Endothelial cell of umbilical vein (primary cell): Measurements from ENCODE around the gene CSGALNACT2. TPM values are rescaled to one million over a fixed set of nuclear protein-coding genes. Genes with fewer than 3 reads are reported as not detected.

Experiments used
- BruUV-seq: library from RNA; stranded (reverse); fragments of 400-500 nt; replicated peaks from 2 replicates; lab custom pipeline; 2021; lab: Mats Ljungman, UMichigan
- CTCF ChIA-PET: fragments of 300-600, 350-600 bp; sonication (Branson Sonifier 250); formaldehyde crosslinking; loops from one replicate; lab custom pipeline; 2021; ENCODE audit warnings: antibody characterized with exemption, inconsistent platforms; lab: Charles Lee
- POLR2A ChIA-PET: fragments of 300-600, 350-600 bp; sonication (Branson Sonifier 250); formaldehyde crosslinking; loops from one replicate; lab custom pipeline; 2021; ENCODE audit warnings: antibody characterized with exemption, inconsistent platforms; lab: Charles Lee
- DNase-seq: peaks from one replicate; pipeline ENCODE4 v3.0.0-alpha.2; 2011; ENCODE audit warnings: low read depth, low spot score
- FAIRE-seq: peaks from 2 replicates; lab custom pipeline; 2011; peaks lifted over from hg19 to GRCh38; lab: Jason Lieb, UNC
- H2AFZ ChIP-seq: 2 replicates; pipeline ENCODE4 v1.6.0; 2012; ENCODE audit warnings: low read depth, low read length, control low read depth, inconsistent platforms
- H3K27ac ChIP-seq: 2 replicates; pipeline ENCODE4 v1.5.1; 2011; ENCODE audit warnings: low read depth, mild to moderate bottlenecking, control low read depth, low read length, moderate library complexity; ENCODE audit not compliant: insufficient read depth
- H3K27me3 ChIP-seq, 2 experiments: 2 replicates each; pipeline versions ENCODE4 v1.6.0 to v1.6.1; 2011; ENCODE audit warnings: low read length in 2 of 2, mixed read lengths in 1 of 2; ENCODE audit not compliant: control insufficient read depth in 2 of 2, insufficient read depth in 2 of 2
- H3K36me3 ChIP-seq, 2 experiments: 2 replicates in 1 of 2; 3 replicates in 1 of 2; pipeline ENCODE4 v1.5.1; 2011; ENCODE audit warnings: low read length in 2 of 2, mild to moderate bottlenecking in 1 of 2, moderate library complexity in 1 of 2; ENCODE audit not compliant: control insufficient read depth in 2 of 2, insufficient read depth in 2 of 2; ENCODE audit errors: extremely low read depth in 1 of 2
- H3K4me1 ChIP-seq: 3 replicates; pipeline ENCODE4 v1.5.1; 2011; ENCODE audit warnings: mild to moderate bottlenecking, low read length; ENCODE audit not compliant: control insufficient read depth, insufficient read depth; ENCODE audit errors: extremely low read depth
- H3K4me2 ChIP-seq: 2 replicates; pipeline ENCODE4 v1.6.1; 2011; ENCODE audit warnings: low read length, control low read depth, mixed read lengths; ENCODE audit not compliant: insufficient read depth
- H3K4me3 ChIP-seq, 3 experiments: fragments of 200-600 bp in 1 of 3; sonication (generic), shearing (Covaris generic) in 1 of 3; replicated peaks in 1 of 3; 2 replicates each; pipeline ENCODE4 v1.5.1; 2011 to 2016; ENCODE audit warnings: control low read depth in 3 of 3, low read length in 3 of 3, mild to moderate bottlenecking in 2 of 3, inconsistent platforms in 1 of 3, low read depth in 1 of 3, moderate library complexity in 1 of 3; ENCODE audit not compliant: insufficient read depth in 1 of 3
- H3K79me2 ChIP-seq: 2 replicates; pipeline ENCODE4 v1.6.0; 2012; ENCODE audit warnings: low read length, inconsistent platforms; ENCODE audit not compliant: control insufficient read depth, insufficient read depth
- H3K9ac ChIP-seq: replicated peaks from 2 replicates; pipeline ENCODE3; 2011; ENCODE audit warnings: low read length, control low read depth; ENCODE audit not compliant: insufficient read depth; ENCODE audit errors: extremely low read depth
- H3K9me1 ChIP-seq: replicated peaks from 3 replicates; pipeline ENCODE4 v1.6.0; 2011; ENCODE audit warnings: mild to moderate bottlenecking, low read length; ENCODE audit not compliant: control insufficient read depth, insufficient read depth; ENCODE audit errors: extremely low read depth
- H3K9me3 ChIP-seq: replicated peaks from 2 replicates; pipeline ENCODE4 v1.5.1; 2012; ENCODE audit warnings: low read length, inconsistent platforms; ENCODE audit not compliant: control insufficient read depth, insufficient read depth
- H4K20me1 ChIP-seq: replicated peaks from 2 replicates; pipeline ENCODE3; 2011; ENCODE audit warnings: mild to moderate bottlenecking, low read length; ENCODE audit not compliant: control insufficient read depth, insufficient read depth; ENCODE audit errors: extremely low read depth
- EZH2 ChIP-seq: IDR thresholded peaks from 2 replicates; pipeline ENCODE4 v1.6.1; 2012; ENCODE audit warnings: borderline replicate concordance, low read depth, mild to moderate bottlenecking, moderate library complexity, low read length, inconsistent platforms; ENCODE audit not compliant: severe bottlenecking
- FOS ChIP-seq: IDR thresholded peaks from 2 replicates; pipeline ENCODE4 v1.6.1; 2011; ENCODE audit warnings: mild to moderate bottlenecking, low read length, moderate library complexity, borderline replicate concordance; ENCODE audit not compliant: insufficient read depth
- GATA2 ChIP-seq: IDR thresholded peaks from 2 replicates; pipeline ENCODE4 v1.7.0; 2011; ENCODE audit warnings: low read depth, mild to moderate bottlenecking, moderate library complexity, mixed read lengths, low read length; ENCODE audit not compliant: insufficient read length, insufficient read depth
- JUN ChIP-seq: IDR thresholded peaks from 2 replicates; pipeline ENCODE4 v1.6.1; 2011; ENCODE audit warnings: borderline replicate concordance, low read depth; ENCODE audit not compliant: insufficient read length, insufficient read depth
- MAX ChIP-seq: IDR thresholded peaks from 2 replicates; pipeline ENCODE4 v1.6.1; 2011; ENCODE audit not compliant: insufficient read depth, insufficient read length
- MYC ChIP-seq: IDR thresholded peaks from one replicate; pipeline ENCODE4 v1.6.1; 2011; ENCODE audit warnings: mild to moderate bottlenecking, low read depth, low read length
- POLR2A ChIP-seq: IDR thresholded peaks from 2 replicates; pipeline ENCODE4 v1.6.1; 2012; ENCODE audit warnings: low read depth, mild to moderate bottlenecking, control low read depth, low read length
- POLR2AphosphoS5 ChIP-seq: IDR thresholded peaks from 2 replicates; pipeline ENCODE4 v1.6.1; 2012; ENCODE audit warnings: low read depth, mild to moderate bottlenecking, control low read depth, low read length, moderate library complexity; ENCODE audit not compliant: insufficient read depth
- dilution Hi-C: fragments of 300-500 bp; cut with MboI; formaldehyde crosslinking; loops from one replicate; pipeline ENCODE4 v1.15.0; 2019; ENCODE audit warnings: low sequenced_read_pairs; ENCODE audit not compliant: extremely low pct_ligation_motif_present
- intact Hi-C: fragments of 100-400 bp; cut with micrococcal nuclease; formaldehyde crosslinking; loops from one replicate; pipeline ENCODE4 v1.10.0; 2022
- polyA plus RNA-seq, 4 experiments: library from polyadenylated mRNA; depleted of rRNA in 3 of 4; stranded (reverse) in 3 of 4; unstranded in 1 of 4; fragments of >200 nt; gene quantifications; 2 replicates each; pipeline versions ENCODE4 v1.2.1 to v1.2.3, GENCODE V29; 2011 to 2012; ENCODE audit warnings: missing spikeins in 1 of 4
- total RNA-seq: library from RNA; stranded (reverse); gene quantifications from 2 replicates; pipeline ENCODE4 v1.2.3, GENCODE V29; 2021
- TF ChIP-seq, protein P1 (sequence below), 2 donors: IDR thresholded peaks; 1 replicate in 1 of 2; 2 replicates in 1 of 2; pipeline ENCODE4 v1.5.1; 2011; ENCODE audit warnings: low read length in 2 of 2, mild to moderate bottlenecking in 2 of 2, moderate library complexity in 2 of 2, control low read depth in 1 of 2, inconsistent platforms in 1 of 2, low read depth in 1 of 2; ENCODE audit not compliant: insufficient read depth in 1 of 2; ENCODE audit errors: extremely low read depth in 1 of 2

Gene CSGALNACT2
- total and polyA plus RNA-seq, 2 donors (not counting 3 experiments of a cell fraction or from before 2014, with no cell fraction given) = 9.7 to 17.7 TPM

DNA sequence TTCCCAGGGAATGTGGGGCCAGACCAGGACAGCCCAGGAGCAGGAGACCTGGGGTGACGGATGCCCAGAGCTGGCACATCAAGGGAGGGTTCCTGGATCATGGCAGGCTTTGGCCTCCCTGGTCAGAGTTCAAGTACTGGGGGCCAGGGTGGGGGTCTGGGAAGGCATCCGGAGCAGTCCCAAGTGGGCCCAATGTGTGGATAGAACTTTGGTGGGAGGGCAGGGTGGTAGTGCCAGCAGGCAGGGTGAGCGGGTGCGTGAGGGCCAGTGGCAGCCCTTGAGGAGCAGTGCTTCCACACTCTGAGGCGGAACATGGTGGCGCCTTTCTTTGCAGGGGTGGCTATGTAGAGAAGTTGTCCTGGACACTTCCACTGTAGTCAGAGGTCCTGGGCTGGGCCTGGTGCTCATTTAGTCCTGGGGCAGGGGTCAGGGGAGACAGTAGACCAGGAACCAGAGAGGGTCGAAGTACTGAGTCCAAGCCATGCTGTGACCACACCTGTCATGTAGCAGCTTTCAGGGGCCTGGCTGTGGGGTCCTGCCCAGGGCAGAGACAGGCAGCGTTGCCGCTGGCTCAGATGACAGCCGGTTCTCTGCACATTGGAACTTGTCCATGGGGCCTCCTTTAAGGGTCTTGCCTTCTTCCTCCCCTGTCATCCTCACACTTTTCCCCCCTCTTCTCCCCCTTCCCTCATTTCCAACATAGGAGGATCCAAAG is 22.2 kb upstream of the CSGALNACT2 start:
- intact Hi-C loops = no loop called here
- H3K27me3 ChIP-seq = no peaks in the 10 kb centered on the region
- TF ChIP-seq MYC (no peak), POLR2AphosphoS5 (no peak), GATA2 (no peak), JUN (no peak), FOS (no peak), EZH2 (no peak), MAX (no peak), POLR2A (no peak)
- TF ChIP-seq, protein P1, sequence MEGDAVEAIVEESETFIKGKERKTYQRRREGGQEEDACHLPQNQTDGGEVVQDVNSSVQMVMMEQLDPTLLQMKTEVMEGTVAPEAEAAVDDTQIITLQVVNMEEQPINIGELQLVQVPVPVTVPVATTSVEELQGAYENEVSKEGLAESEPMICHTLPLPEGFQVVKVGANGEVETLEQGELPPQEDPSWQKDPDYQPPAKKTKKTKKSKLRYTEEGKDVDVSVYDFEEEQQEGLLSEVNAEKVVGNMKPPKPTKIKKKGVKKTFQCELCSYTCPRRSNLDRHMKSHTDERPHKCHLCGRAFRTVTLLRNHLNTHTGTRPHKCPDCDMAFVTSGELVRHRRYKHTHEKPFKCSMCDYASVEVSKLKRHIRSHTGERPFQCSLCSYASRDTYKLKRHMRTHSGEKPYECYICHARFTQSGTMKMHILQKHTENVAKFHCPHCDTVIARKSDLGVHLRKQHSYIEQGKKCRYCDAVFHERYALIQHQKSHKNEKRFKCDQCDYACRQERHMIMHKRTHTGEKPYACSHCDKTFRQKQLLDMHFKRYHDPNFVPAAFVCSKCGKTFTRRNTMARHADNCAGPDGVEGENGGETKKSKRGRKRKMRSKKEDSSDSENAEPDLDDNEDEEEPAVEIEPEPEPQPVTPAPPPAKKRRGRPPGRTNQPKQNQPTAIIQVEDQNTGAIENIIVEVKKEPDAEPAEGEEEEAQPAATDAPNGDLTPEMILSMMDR (IDR thresholded peaks at IDR 0.05; ENCODE audit: extremely low read depth in 1 of 2, insufficient read depth in 1 of 2, low read depth in 1 of 2, low read length in 2 of 2) = no peak
- H3K4me3 ChIP-seq = no peak overlapping the region
- no peak overlapping the region for H2AFZ ChIP-seq
- no TSS peak for BruUV-seq
- no peaks in the 10 kb centered on the region for H3K36me3 ChIP-seq
- H4K20me1 ChIP-seq = no peaks in the 10 kb centered on the region
- no peak overlapping the region for H3K27ac ChIP-seq
- H3K79me2 ChIP-seq = no peaks in the 10 kb centered on the region
- no peak for DNase-seq
- dilution Hi-C loops = no loop called here
- ChIA-PET POLR2A (no interaction called here), CTCF (no interaction called here)
- FAIRE-seq = no peak
- H3K9me3 ChIP-seq = no peaks in the 10 kb centered on the region
- H3K9ac ChIP-seq = no peak overlapping the region
- no peaks in the 10 kb centered on the region for H3K9me1 ChIP-seq
- H3K4me1 ChIP-seq = peaks cover 6% of the 10 kb centered on the region
- no peak overlapping the region for H3K4me2 ChIP-seq
